Stomach (tissue), 4 donors: ENCODE measurements around the gene LRIG3.

Experiments
- CTCF ChIP-seq, 7 experiments: fragments of 450-650 bp in 4 of 7; fragments of 200-600 bp in 3 of 7; sonication (generic) in 3 of 7; IDR thresholded peaks; one replicate each; pipeline ENCODE4 v1.5.1; 2016 to 2019; ENCODE audit warnings: antibody characterized with exemption in 7 of 7, control low read depth in 2 of 7, mild to moderate bottlenecking in 1 of 7
- POLR2A ChIP-seq, 4 donors: fragments of 450-650 bp; IDR thresholded peaks; one replicate each; pipeline ENCODE4 v1.6.1; 2016; ENCODE audit warnings: antibody characterized with exemption in 4 of 4, control low read depth in 2 of 4, mild to moderate bottlenecking in 1 of 4, moderate library complexity in 1 of 4
- POLR2AphosphoS5 ChIP-seq, 3 donors: sonication (generic); formaldehyde crosslinking; IDR thresholded peaks; one replicate each; pipeline ENCODE4 v1.6.1; 2016; ENCODE audit warnings: antibody characterized with exemption in 3 of 3

- TF ChIP-seq CTCF (IDR thresholded peaks at IDR 0.05) (no peak), POLR2A (IDR thresholded peaks at IDR 0.05) (no peak), POLR2AphosphoS5 (IDR thresholded peaks at IDR 0.05) (no peak)
Observed at GRCh38 chr12:58915037-58915436, 5.3 kb downstream of the LRIG3 start.
